BE2C (cell line): Measurements from ENCODE around the gene BRIP1.

Experiments
- DNase-seq: peaks from one replicate; pipeline ENCODE4 v3.0.0-alpha.2; 2020
- H3K27me3 ChIP-seq: fragments of 250-450 bp; sonication (Bioruptor Pico); 2 replicates; pipeline ENCODE4 v1.5.1; 2020; ENCODE audit warnings: mild to moderate bottlenecking
- H3K36me3 ChIP-seq: fragments of 250-450 bp; sonication (Bioruptor Pico); 2 replicates; pipeline ENCODE4 v1.5.1; 2020; ENCODE audit warnings: mild to moderate bottlenecking
- H3K4me1 ChIP-seq: fragments of 250-450 bp; sonication (Bioruptor Pico); 2 replicates; pipeline ENCODE4 v1.5.1; 2020
- H3K4me3 ChIP-seq: 2 replicates; pipeline ENCODE4 v1.5.1; 2011; ENCODE audit warnings: low read depth, low read length
- H3K9me3 ChIP-seq: fragments of 250-450 bp; sonication (Bioruptor Pico); 2 replicates; pipeline ENCODE4 v1.5.1; 2020
- TF ChIP-seq, protein P1 (sequence below): IDR thresholded peaks from 2 replicates; pipeline ENCODE4 v1.5.1; 2012; ENCODE audit warnings: mild to moderate bottlenecking, low read depth, low read length

The BRIP1 gene

DNA sequence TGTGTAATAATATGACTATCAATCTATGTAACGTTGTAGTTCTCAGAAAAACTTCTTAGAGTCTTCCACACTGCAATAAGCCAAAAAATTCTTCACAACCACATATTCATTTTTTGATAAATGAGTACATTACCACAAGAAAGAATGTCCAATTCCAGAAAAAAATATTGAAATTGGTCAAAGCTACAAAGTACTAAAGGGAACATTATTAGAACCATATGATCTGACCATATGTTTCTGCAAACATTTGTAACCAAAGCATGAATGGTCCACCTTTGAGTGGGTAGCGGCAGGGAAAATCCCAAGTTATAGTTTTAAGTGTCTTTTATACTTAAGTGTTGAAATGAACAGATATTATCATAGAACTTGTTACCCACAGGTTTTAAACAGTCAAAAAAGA is 200.6 kb downstream of the BRIP1 start:
- Histone ChIP-seq H3K27me3 (no peaks in the 10 kb centered on the region), H3K9me3 (no peaks in the 10 kb centered on the region), H3K4me1 (no peaks in the 10 kb centered on the region), H3K4me3 (no peak overlapping the region), H3K36me3 (no peaks in the 10 kb centered on the region)
- TF ChIP-seq, protein P1, sequence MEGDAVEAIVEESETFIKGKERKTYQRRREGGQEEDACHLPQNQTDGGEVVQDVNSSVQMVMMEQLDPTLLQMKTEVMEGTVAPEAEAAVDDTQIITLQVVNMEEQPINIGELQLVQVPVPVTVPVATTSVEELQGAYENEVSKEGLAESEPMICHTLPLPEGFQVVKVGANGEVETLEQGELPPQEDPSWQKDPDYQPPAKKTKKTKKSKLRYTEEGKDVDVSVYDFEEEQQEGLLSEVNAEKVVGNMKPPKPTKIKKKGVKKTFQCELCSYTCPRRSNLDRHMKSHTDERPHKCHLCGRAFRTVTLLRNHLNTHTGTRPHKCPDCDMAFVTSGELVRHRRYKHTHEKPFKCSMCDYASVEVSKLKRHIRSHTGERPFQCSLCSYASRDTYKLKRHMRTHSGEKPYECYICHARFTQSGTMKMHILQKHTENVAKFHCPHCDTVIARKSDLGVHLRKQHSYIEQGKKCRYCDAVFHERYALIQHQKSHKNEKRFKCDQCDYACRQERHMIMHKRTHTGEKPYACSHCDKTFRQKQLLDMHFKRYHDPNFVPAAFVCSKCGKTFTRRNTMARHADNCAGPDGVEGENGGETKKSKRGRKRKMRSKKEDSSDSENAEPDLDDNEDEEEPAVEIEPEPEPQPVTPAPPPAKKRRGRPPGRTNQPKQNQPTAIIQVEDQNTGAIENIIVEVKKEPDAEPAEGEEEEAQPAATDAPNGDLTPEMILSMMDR, result no peak
- no peak for DNase-seq

- no peak for DNase-seq
- no peak overlapping the region for H3K4me3 ChIP-seq
- TF ChIP-seq, protein P1, result no peak
- no peaks in the 10 kb centered on the region for H3K9me3 ChIP-seq
- no peaks in the 10 kb centered on the region for H3K27me3 ChIP-seq
- H3K4me1 ChIP-seq, result no peaks in the 10 kb centered on the region
- no peaks in the 10 kb centered on the region for H3K36me3 ChIP-seq
These were observed 201.1 kb downstream of the BRIP1 start for GRCh38 chr17:61662186-61662585.

- no peaks in the 10 kb centered on the region for H3K27me3 ChIP-seq
- no peak for DNase-seq
- H3K9me3 ChIP-seq, result no peaks in the 10 kb centered on the region
- no peaks in the 10 kb centered on the region for H3K4me1 ChIP-seq
- H3K36me3 ChIP-seq, result no peaks in the 10 kb centered on the region
- TF ChIP-seq, protein P1, result no peak
- H3K4me3 ChIP-seq, result no peak overlapping the region
These were observed 202.4 kb downstream of the BRIP1 start for GRCh38 chr17:61660746-61661485.

- Histone ChIP-seq H3K36me3 (no peaks in the 10 kb centered on the region), H3K27me3 (no peaks in the 10 kb centered on the region), H3K4me1 (no peaks in the 10 kb centered on the region), H3K9me3 (no peaks in the 10 kb centered on the region), H3K4me3 (no peak overlapping the region)
- no peak for DNase-seq
- TF ChIP-seq, protein P1, result no peak
These were observed 203.9 kb downstream of the BRIP1 start for GRCh38 chr17:61659437-61659836.

DNA sequence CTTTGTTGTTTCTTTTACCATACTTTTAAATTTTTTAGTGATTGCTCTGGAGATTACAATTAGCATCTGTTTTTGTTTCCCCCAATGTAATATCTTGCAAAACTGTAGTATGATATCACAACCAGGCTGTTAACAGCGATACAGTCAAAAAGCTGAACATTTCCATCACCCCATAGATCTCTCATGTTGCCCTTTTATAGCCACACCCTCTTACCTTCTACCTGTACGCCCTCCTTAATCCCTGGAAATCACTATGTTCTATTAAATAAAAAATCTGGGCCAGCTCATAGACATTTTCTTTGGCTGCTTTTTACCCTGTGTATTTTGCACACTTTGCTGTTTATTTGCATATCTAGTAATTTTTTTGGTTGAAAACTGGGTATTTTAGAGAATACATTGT is 205.1 kb downstream of the BRIP1 start:
- no peaks in the 10 kb centered on the region for H3K36me3 ChIP-seq
- DNase-seq, result no peak
- H3K27me3 ChIP-seq, result no peaks in the 10 kb centered on the region
- TF ChIP-seq, protein P1, result no peak
- H3K4me3 ChIP-seq, result no peak overlapping the region
- H3K4me1 ChIP-seq, result no peaks in the 10 kb centered on the region
- no peaks in the 10 kb centered on the region for H3K9me3 ChIP-seq

- no peak overlapping the region for H3K4me3 ChIP-seq
- H3K36me3 ChIP-seq, result no peaks in the 10 kb centered on the region
- DNase-seq, result no peak
- no peaks in the 10 kb centered on the region for H3K4me1 ChIP-seq
- no peaks in the 10 kb centered on the region for H3K27me3 ChIP-seq
- no peaks in the 10 kb centered on the region for H3K9me3 ChIP-seq
- TF ChIP-seq, protein P1, result no peak
These were observed 206.0 kb downstream of the BRIP1 start for GRCh38 chr17:61657338-61657737.
